Femur (tissue), 1 donor: Measurements from ENCODE around the gene SEC61B.

ENCODE experiments used
- DNase-seq: peaks from one replicate; pipeline ENCODE4 v3.0.0-alpha.2; 2017

The SEC61B gene

GRCh38 chr9:99238331-99238730 is 16.2 kb downstream of the SEC61B start:
- DNase-seq: no peak

- DNase-seq: no peak
These were observed 17.4 kb downstream of the SEC61B start for GRCh38 chr9:99239341-99240060.

GRCh38 chr9:99241106-99241505 is 19.0 kb downstream of the SEC61B start:
- DNase-seq: no peak

- no peak for DNase-seq
These were observed 22.5 kb downstream of the SEC61B start for GRCh38 chr9:99244344-99245260.

- DNase-seq: no peak
These were observed 27.5 kb downstream of the SEC61B start for GRCh38 chr9:99249619-99250018.

- no peak for DNase-seq
These were observed 29.1 kb downstream of the SEC61B start for GRCh38 chr9:99251157-99251556.

- no peak for DNase-seq
These were observed 31.1 kb downstream of the SEC61B start for GRCh38 chr9:99253134-99253533.

- no peak for DNase-seq
These were observed 31.8 kb downstream of the SEC61B start for GRCh38 chr9:99253772-99254431.

- no peak for DNase-seq
These were observed 33.6 kb downstream of the SEC61B start for GRCh38 chr9:99255651-99256050.

GRCh38 chr9:99257723-99258389 is 35.8 kb downstream of the SEC61B start:
- DNase-seq: peak; percentile 53

- peak; percentile 77 for DNase-seq
These were observed 37.3 kb downstream of the SEC61B start for GRCh38 chr9:99259231-99259918.

- no peak for DNase-seq
These were observed 39.8 kb downstream of the SEC61B start for GRCh38 chr9:99261923-99262322.

- no peak for DNase-seq
These were observed 40.9 kb downstream of the SEC61B start for GRCh38 chr9:99262949-99263418.

GRCh38 chr9:99264070-99264680 is 42.1 kb downstream of the SEC61B start:
- DNase-seq: no peak

- DNase-seq: no peak
These were observed 43.6 kb downstream of the SEC61B start for GRCh38 chr9:99265691-99266090.

GRCh38 chr9:99266255-99267023 is 44.4 kb downstream of the SEC61B start:
- peak; percentile 82 for DNase-seq

- no peak for DNase-seq
These were observed 47.3 kb downstream of the SEC61B start for GRCh38 chr9:99269416-99269815.

GRCh38 chr9:99270491-99270890 is 48.4 kb downstream of the SEC61B start:
- no peak for DNase-seq

GRCh38 chr9:99272836-99273235 is 50.8 kb downstream of the SEC61B start:
- DNase-seq: no peak

GRCh38 chr9:99274016-99274415 is 51.9 kb downstream of the SEC61B start:
- no peak for DNase-seq

GRCh38 chr9:99274495-99274894 is 52.4 kb downstream of the SEC61B start:
- DNase-seq: no peak
